H1 (cell line): Measurements from ENCODE around the gene EPDR1. TPM values are rescaled to one million over a fixed set of nuclear protein-coding genes. Genes with fewer than 3 reads are reported as not detected.

Experiments used
- polyA plus RNA-seq, 7 experiments: library from polyadenylated mRNA; depleted of rRNA in 3 of 7; stranded (reverse) in 5 of 7; unstranded in 2 of 7; fragments of >200 nt in 5 of 7; fragments of 200-250 nt in 2 of 7; gene quantifications; 1 replicate in 5 of 7; 2 replicates in 1 of 7; 4 replicates in 1 of 7; pipeline versions ENCODE4 v1.2.1 to v1.2.3, GENCODE V29; 2011 to 2013; ENCODE audit warnings: missing spikeins in 2 of 7, mixed read lengths in 2 of 7
- total RNA-seq: library from RNA; stranded (reverse); fragmentation: NEBNext Ultra II Directional; extraction: Animal tissue kit (Norgen Biotek cat#: 25700); gene quantifications from 2 replicates; pipeline ENCODE4 v1.2.1, GENCODE V29; 2021

EPDR1 gene
- total and polyA plus RNA-seq, 2 of the 8 experiments (the other 6 are each of a cell fraction or from before 2014, with no cell fraction given) = 6.4 to 8.2 TPM

Other genes with a start within 250 kb of the EPDR1 start
- 0.25 and 0.45 TPM in 2 replicates for gene GPR141, start 236.9 kb upstream of the EPDR1 start, total RNA-seq
- gene GPR141, start 236.9 kb upstream of the EPDR1 start, polyA plus RNA-seq (2011; rRNA removed) = 0.71 and 1.0 TPM in 2 replicates
- gene NME8, start 72.0 kb upstream of the EPDR1 start, total RNA-seq = 0.22 and 0.57 TPM in 2 replicates
- 0.22 and 0.44 TPM in 2 replicates for gene NME8, start 72.0 kb upstream of the EPDR1 start, polyA plus RNA-seq (2011; rRNA removed)
- gene SFRP4, start 3.8 kb upstream of the EPDR1 start, total RNA-seq = not detected in 2 replicates
- 0.03 TPM in 2 replicates for gene SFRP4, start 3.8 kb upstream of the EPDR1 start, polyA plus RNA-seq (2011; rRNA removed)